ENCODE data around the gene HOXC6. TPM values are rescaled to one million over a fixed set of nuclear protein-coding genes. Genes with fewer than 3 reads are reported as not detected.

The HOXC6 gene
- total and polyA plus RNA-seq, 2 donors (not counting 3 experiments of a cell fraction or from before 2014, with no cell fraction given), result 0.58 to 0.72 TPM

GRCh38 chr12:54016478-54016964 lies 11.7 kb upstream of the HOXC6 start:
- no peaks in the 10 kb centered on the region for H3K9me1 ChIP-seq (replicated peaks; ENCODE audit: control insufficient read depth, extremely low read depth, insufficient read depth, low read length)
- H2AFZ ChIP-seq (ENCODE audit: low read depth, low read length), result no peak overlapping the region
- H3K4me3 ChIP-seq (replicated peaks in 1 of 3; ENCODE audit: insufficient read depth in 1 of 3, low read depth in 1 of 3, low read length in 3 of 3), result no peak overlapping the region
- no peak overlapping the region for H3K27ac ChIP-seq (ENCODE audit: insufficient read depth, low read depth, low read length)
- no peak overlapping the region for H3K4me2 ChIP-seq (ENCODE audit: insufficient read depth, low read length)
- CTCF ChIA-PET, result interaction anchor here (0.6 to 17.0 kb wide), 6 partner anchors 10 to 191 kb away, joined by 5 to 616 read pairs (median 8); partner anchors contain the start of genes HOXC10, HOXC5 and SMUG1
- no peaks in the 10 kb centered on the region for H4K20me1 ChIP-seq (replicated peaks; ENCODE audit: control insufficient read depth, extremely low read depth, insufficient read depth, low read length)
- H3K79me2 ChIP-seq (ENCODE audit: control insufficient read depth, insufficient read depth, low read length), result no peaks in the 10 kb centered on the region
- no TSS peak for BruUV-seq (replicated peaks)
- FAIRE-seq (no peak), DNase-seq (ENCODE audit: low read depth, low spot score) (no peak)
- H3K9me3 ChIP-seq (replicated peaks; ENCODE audit: control insufficient read depth, insufficient read depth, low read length), result no peaks in the 10 kb centered on the region
- dilution Hi-C loops (cut with MboI; ENCODE audit: extremely low pct_ligation_motif_present, low sequenced_read_pairs) (no loop called here), intact Hi-C loops (cut with micrococcal nuclease) (no loop called here)
- TF ChIP-seq EZH2 (IDR thresholded peaks at IDR 0.05; ENCODE audit: borderline replicate concordance, low read depth, low read length, severe bottlenecking) (no peak), POLR2AphosphoS5 (IDR thresholded peaks at IDR 0.05; ENCODE audit: insufficient read depth, low read depth, low read length) (no peak), JUN (IDR thresholded peaks at IDR 0.05; ENCODE audit: borderline replicate concordance, insufficient read depth, insufficient read length, low read depth) (no peak), POLR2A (IDR thresholded peaks at IDR 0.05; ENCODE audit: low read depth, low read length) (no peak), FOS (IDR thresholded peaks at IDR 0.05; ENCODE audit: borderline replicate concordance, insufficient read depth, low read length) (no peak), MAX (IDR thresholded peaks at IDR 0.05; ENCODE audit: insufficient read depth, insufficient read length) (no peak), MYC (IDR thresholded peaks at IDR 0.05; ENCODE audit: low read depth, low read length) (no peak), GATA2 (IDR thresholded peaks at IDR 0.05; ENCODE audit: insufficient read depth, insufficient read length, low read depth, low read length) (no peak), CTCF (IDR thresholded peaks at IDR 0.05; ENCODE audit: extremely low read depth in 1 of 2, insufficient read depth in 1 of 2, low read depth in 1 of 2, low read length in 2 of 2) (no peak)
- H3K27me3 ChIP-seq (ENCODE audit: control insufficient read depth in 2 of 2, insufficient read depth in 2 of 2, low read length in 2 of 2), result peaks cover 81 to 91% of the 10 kb centered on the region in 2 experiments
- H3K36me3 ChIP-seq (ENCODE audit: control insufficient read depth in 2 of 2, extremely low read depth in 1 of 2, insufficient read depth in 2 of 2, low read length in 2 of 2), result no peaks in the 10 kb centered on the region
- H3K9ac ChIP-seq (replicated peaks; ENCODE audit: extremely low read depth, insufficient read depth, low read length), result no peak overlapping the region
- H3K4me1 ChIP-seq (ENCODE audit: control insufficient read depth, extremely low read depth, insufficient read depth, low read length), result peaks cover 3% of the 10 kb centered on the region
- POLR2A ChIA-PET, result no interaction called here
